K562 (cell line): ENCODE results near the gene IGF2R. TPM values are rescaled to one million over a fixed set of nuclear protein-coding genes. Genes with fewer than 3 reads are reported as not detected.

Experiments
- ATAC-seq: fragments of 200-7000 bp; cut with Tn5 transposase; 3 replicates; pipeline ENCODE4 v1.9.1; 2020; ENCODE audit warnings: moderate library complexity
- BruUV-seq: library from RNA; stranded (reverse); fragments of 400-500 nt; replicated peaks from 2 replicates; lab custom pipeline; 2021; lab: Mats Ljungman, UMichigan
- CTCF ChIA-PET: fragments of 300-600 bp; formaldehyde crosslinking; extraction: SDS; loops from one replicate; lab custom pipeline; 2021; ENCODE audit warnings: low intra/inter-chr PET ratio; lab: Yijun Ruan, JAX
- POLR2A ChIA-PET: fragments of 300-600, 350-650 bp; sonication (Branson Sonifier 250); formaldehyde crosslinking; extraction: SDS; loops from one replicate; lab custom pipeline; 2021; ENCODE audit warnings: antibody characterized with exemption, inconsistent platforms; lab: Yijun Ruan, JAX
- DNase-seq, 4 experiments: peaks; one replicate each; pipeline versions ENCODE4 v3.0.0 to v3.0.0-alpha.2; 2011 to 2018; ENCODE audit warnings: low spot score in 3 of 4, mixed read lengths in 3 of 4; ENCODE audit errors: extremely low read depth in 1 of 4
- FAIRE-seq: peaks from 2 replicates; lab custom pipeline; 2011; peaks lifted over from hg19 to GRCh38; lab: Jason Lieb, UNC
- H2AFZ ChIP-seq: 2 replicates; pipeline ENCODE4 v1.6.0; 2011; ENCODE audit warnings: low read depth, low read length, control low read depth, inconsistent platforms
- H3K27ac ChIP-seq: fragments of 200-600 bp; 3 replicates; pipeline ENCODE4 v1.8.0; 2011; ENCODE audit warnings: low read depth, mild to moderate bottlenecking, control low read depth, inconsistent platforms, low read length, moderate library complexity, mixed read lengths; ENCODE audit errors: extremely low read depth
- H3K27me3 ChIP-seq, 2 experiments: fragments of 300-600 bp in 1 of 2; 2 replicates in 1 of 2; 3 replicates in 1 of 2; pipeline versions ENCODE4 v1.6.0 to v1.8.0; 2011; ENCODE audit warnings: inconsistent platforms in 2 of 2, low read length in 2 of 2, mild to moderate bottlenecking in 1 of 2, mixed read lengths in 1 of 2, moderate library complexity in 1 of 2; ENCODE audit not compliant: control insufficient read depth in 2 of 2, insufficient read depth in 2 of 2
- H3K36me3 ChIP-seq: fragments of 300-600 bp; 3 replicates; pipeline ENCODE4 v1.8.0; 2011; ENCODE audit warnings: mild to moderate bottlenecking, low read length, inconsistent platforms; ENCODE audit not compliant: control insufficient read depth, insufficient read depth
- H3K4me1 ChIP-seq, 2 experiments: fragments of 200-600 bp in 1 of 2; replicated peaks in 1 of 2; 2 replicates in 1 of 2; 3 replicates in 1 of 2; pipeline versions ENCODE4 v1.5.1 to v1.8.0; 2011; ENCODE audit warnings: inconsistent platforms in 2 of 2, low read length in 2 of 2, mild to moderate bottlenecking in 1 of 2, mixed read lengths in 1 of 2, moderate library complexity in 1 of 2; ENCODE audit not compliant: control insufficient read depth in 2 of 2, insufficient read depth in 2 of 2
- H3K4me2 ChIP-seq: 2 replicates; pipeline ENCODE4 v1.6.1; 2011; ENCODE audit warnings: low read length, control low read depth, inconsistent platforms, mixed read lengths; ENCODE audit not compliant: insufficient read depth
- H3K4me3 ChIP-seq: fragments of 200-600 bp; sonication (generic), shearing (Covaris generic); 2 replicates; pipeline ENCODE4 v1.5.1; 2016; ENCODE audit warnings: control low read depth, inconsistent platforms
- H3K79me2 ChIP-seq: fragments of 200-600 bp; 3 replicates; pipeline ENCODE4 v1.8.0; 2011; ENCODE audit warnings: low read length, inconsistent platforms; ENCODE audit not compliant: control insufficient read depth, insufficient read depth
- H3K9ac ChIP-seq, 2 experiments: 2 replicates each; pipeline versions ENCODE4 v1.6.0 to v1.6.1; 2011; ENCODE audit warnings: low read depth in 2 of 2, low read length in 2 of 2, control low read depth in 1 of 2, inconsistent platforms in 1 of 2, mild to moderate bottlenecking in 1 of 2, mixed read lengths in 1 of 2; ENCODE audit not compliant: insufficient read depth in 1 of 2
- H3K9me1 ChIP-seq: one replicate; pipeline ENCODE4 v1.6.0; 2011; ENCODE audit warnings: inconsistent platforms, mild to moderate bottlenecking, low read length, moderate library complexity; ENCODE audit not compliant: control insufficient read depth, insufficient read depth
- H3K9me3 ChIP-seq: replicated peaks from 2 replicates; pipeline ENCODE4 v1.5.1; 2011; ENCODE audit warnings: low read depth, low read length, inconsistent platforms; ENCODE audit not compliant: control insufficient read depth, insufficient read depth
- H4K20me1 ChIP-seq: replicated peaks from 2 replicates; pipeline ENCODE4 v1.6.1; 2011; ENCODE audit warnings: low read length, inconsistent platforms, mixed read lengths; ENCODE audit not compliant: control insufficient read depth, insufficient read depth
- RAD21 ChIP-seq, 2 experiments: fragments of 250-450 bp in 1 of 2; fragments of 450-650 bp in 1 of 2; sonication (Bioruptor Pico) in 1 of 2; formaldehyde crosslinking in 1 of 2; IDR thresholded peaks in 1 of 2; conservative IDR thresholded peaks in 1 of 2; 2 replicates each; pipeline versions ENCODE4 v1.4.0 to v1.8.0; 2020 to 2022; ENCODE audit warnings: mild to moderate bottlenecking in 2 of 2, moderate library complexity in 1 of 2
- SMC3 ChIP-seq: conservative IDR thresholded peaks from 2 replicates; pipeline ENCODE4 v1.6.1; 2011; ENCODE audit warnings: low read depth, low read length, improper control_type of control experiment; ENCODE audit not compliant: insufficient read depth
- ZNF146 ChIP-seq: IDR thresholded peaks from one replicate; pipeline ENCODE4 v1.6.1; 2018; ENCODE audit warnings: missing compliant biosample characterization; ENCODE audit not compliant: unreplicated experiment
- WGBS: fragments of 100-300 bp; shearing (Covaris generic); methylation state at CpG from one replicate; pipeline ENCODE4 v1.1.6; 2016; ENCODE audit warnings: low coverage, mixed read lengths; ENCODE audit not compliant: insufficient coverage; ENCODE audit errors: missing lambda C conversion rate; 5-methylcytosine and 5-hydroxymethylcytosine counted together
- in situ Hi-C: fragments of 300-500 bp; cut with MboI; formaldehyde crosslinking; loops from 4 replicates; pipeline ENCODE4 v1.15.0; 2018; ENCODE audit warnings: inconsistent platforms, mixed read lengths
- intact Hi-C: fragments of 100-400 bp; cut with micrococcal nuclease; formaldehyde crosslinking; loops from 2 replicates; pipeline ENCODE4 v1.14.2; 2022
- polyA plus RNA-seq, 8 experiments: library from polyadenylated mRNA; depleted of rRNA in 4 of 8; stranded (reverse) in 5 of 8; unstranded in 3 of 8; fragments of >200 nt; fragmentation: Nextera tagmentation in 2 of 8; fragmentation: Illumina TruSeq in 1 of 8; extraction: Ambion mirVana in 2 of 8; extraction: Trizol in 1 of 8; gene quantifications; 2 replicates each; pipeline versions ENCODE4 v1.2.1 to v1.2.3, GENCODE V29; 2011 to 2014; ENCODE audit warnings: inconsistent platforms in 1 of 8, missing spikeins in 1 of 8
- total RNA-seq, 7 experiments: library from RNA; depleted of rRNA in 6 of 7; stranded (reverse); fragments of >200 nt in 6 of 7; fragmentation: Illumina TruSeq in 2 of 7; extraction: Trizol in 2 of 7; gene quantifications; 2 replicates each; pipeline versions ENCODE4 v1.2.1 to v1.2.3, GENCODE V29; 2011 to 2021; ENCODE audit warnings: low replicate concordance in 1 of 7
- TF ChIP-seq, protein P1 (sequence below), 3 experiments: IDR thresholded peaks in 2 of 3; conservative IDR thresholded peaks in 1 of 3; 2 replicates each; pipeline ENCODE4 v1.5.1; 2011 to 2012; ENCODE audit warnings: low read length in 3 of 3, mild to moderate bottlenecking in 3 of 3, control low read depth in 2 of 3, improper control_type of control experiment in 1 of 3, inconsistent platforms in 1 of 3, low read depth in 1 of 3, mixed read lengths in 1 of 3, moderate library complexity in 1 of 3; ENCODE audit not compliant: insufficient read depth in 2 of 3
- TF ChIP-seq, protein P2 (sequence below), 2 experiments: fragments of 450-650 bp; formaldehyde crosslinking in 1 of 2; IDR thresholded peaks; 2 replicates each; pipeline versions ENCODE4 v1.4.0 to v1.6.1; 2014 to 2020; ENCODE audit warnings: mild to moderate bottlenecking in 2 of 2, borderline replicate concordance in 1 of 2, low read depth in 1 of 2
- TF ChIP-seq, protein P3 (sequence below): fragments of 450-650 bp; formaldehyde crosslinking; IDR thresholded peaks from 2 replicates; pipeline ENCODE4 v1.4.0; 2020; ENCODE audit warnings: mild to moderate bottlenecking, moderate library complexity

IGF2R gene
- total and polyA plus RNA-seq, 9 of the 15 experiments (the other 6 are each of a cell fraction or from before 2014, with no cell fraction given), result 3.5 to 92.3 (median 34.5) TPM

DNA sequence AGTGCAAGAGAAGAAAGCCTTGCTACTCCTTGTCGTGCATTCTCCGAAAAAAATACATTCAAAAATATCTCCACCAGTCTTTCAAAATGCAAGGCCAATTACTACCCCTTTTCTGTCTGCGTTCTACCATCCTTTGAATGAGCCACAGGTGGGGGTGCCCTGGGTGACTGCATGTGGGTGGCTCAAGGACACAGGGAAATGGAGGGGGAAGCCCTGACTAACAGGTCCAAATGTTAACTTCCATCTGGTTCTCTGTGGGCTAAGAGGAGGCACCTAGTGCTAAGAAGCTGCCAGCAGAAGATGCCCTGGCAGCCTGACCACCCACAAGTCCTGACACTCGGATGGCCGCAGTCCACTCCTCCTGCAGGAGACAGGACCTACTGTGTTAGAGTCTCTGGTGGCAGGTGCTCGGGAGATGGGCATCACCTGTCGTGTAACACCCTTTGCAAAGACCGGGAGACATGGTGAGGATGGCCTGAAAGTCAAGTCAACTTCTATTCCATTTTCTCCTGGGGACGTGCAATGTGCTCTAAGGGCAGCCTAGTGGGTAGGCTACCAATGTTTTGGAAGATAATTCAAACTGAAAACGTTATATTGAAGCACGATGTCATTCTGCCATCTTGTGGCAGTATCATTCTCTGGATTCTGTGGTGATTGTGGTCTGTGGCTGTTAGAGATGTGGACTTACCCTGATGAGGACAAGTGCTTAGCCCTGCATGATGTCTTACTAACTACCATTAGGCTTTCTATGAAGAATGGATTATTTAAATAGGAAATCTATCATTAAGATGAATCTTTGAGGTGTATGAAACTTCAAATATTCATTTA, 27.4 kb upstream of the IGF2R start:
- H2AFZ ChIP-seq, result no peak overlapping the region
- H3K4me1 ChIP-seq, result no peaks in the 10 kb centered on the region; a peak in 1 of 5 replicates
- peaks cover 12 to 24% of the 10 kb centered on the region in 2 experiments; a peak in 4 of 5 replicates for H3K27me3 ChIP-seq
- intact Hi-C loops, result loop anchor here (1.0 kb wide), 1 partner anchor 78 kb away; no protein-coding TSS in a partner anchor
- POLR2A ChIA-PET, result interaction anchor here (1.1 to 1.4 kb wide), 2 partner anchors 12 to 22 kb away, joined by 3 to 5 read pairs; no protein-coding TSS in a partner anchor
- H3K79me2 ChIP-seq, result no peaks in the 10 kb centered on the region
- DNase-seq (peak in 3 of 4 experiments; percentile 18 to 56 (median 25)), ATAC-seq (peak; percentile 89), FAIRE-seq (peak; percentile 83)
- CTCF ChIA-PET, result interaction anchor here (0.7 to 1.7 kb wide), 3 partner anchors 59 to 250 kb away, joined by 3 to 8 read pairs (median 4); no protein-coding TSS in a partner anchor
- H3K9me1 ChIP-seq, result no peaks in the 10 kb centered on the region
- H3K36me3 ChIP-seq, result no peaks in the 10 kb centered on the region
- no TSS peak for BruUV-seq
- H3K27ac ChIP-seq, result no peak overlapping the region
- no peak overlapping the region for H3K4me3 ChIP-seq
- H3K4me2 ChIP-seq, result no peak overlapping the region
- H3K9me3 ChIP-seq, result peaks cover 6% of the 10 kb centered on the region
- H4K20me1 ChIP-seq, result no peaks in the 10 kb centered on the region
- H3K9ac ChIP-seq, result no peak overlapping the region
- in situ Hi-C loops, result no loop called here
- 0% methylated on average over 11 of the region's 11 CpGs for WGBS
- TF ChIP-seq, protein P1, sequence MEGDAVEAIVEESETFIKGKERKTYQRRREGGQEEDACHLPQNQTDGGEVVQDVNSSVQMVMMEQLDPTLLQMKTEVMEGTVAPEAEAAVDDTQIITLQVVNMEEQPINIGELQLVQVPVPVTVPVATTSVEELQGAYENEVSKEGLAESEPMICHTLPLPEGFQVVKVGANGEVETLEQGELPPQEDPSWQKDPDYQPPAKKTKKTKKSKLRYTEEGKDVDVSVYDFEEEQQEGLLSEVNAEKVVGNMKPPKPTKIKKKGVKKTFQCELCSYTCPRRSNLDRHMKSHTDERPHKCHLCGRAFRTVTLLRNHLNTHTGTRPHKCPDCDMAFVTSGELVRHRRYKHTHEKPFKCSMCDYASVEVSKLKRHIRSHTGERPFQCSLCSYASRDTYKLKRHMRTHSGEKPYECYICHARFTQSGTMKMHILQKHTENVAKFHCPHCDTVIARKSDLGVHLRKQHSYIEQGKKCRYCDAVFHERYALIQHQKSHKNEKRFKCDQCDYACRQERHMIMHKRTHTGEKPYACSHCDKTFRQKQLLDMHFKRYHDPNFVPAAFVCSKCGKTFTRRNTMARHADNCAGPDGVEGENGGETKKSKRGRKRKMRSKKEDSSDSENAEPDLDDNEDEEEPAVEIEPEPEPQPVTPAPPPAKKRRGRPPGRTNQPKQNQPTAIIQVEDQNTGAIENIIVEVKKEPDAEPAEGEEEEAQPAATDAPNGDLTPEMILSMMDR (IDR thresholded peaks at IDR 0.05 in 2 of 3, conservative IDR thresholded peaks at IDR 0.05 in 1 of 3; ENCODE audit: insufficient read depth in 2 of 3, low read depth in 1 of 3, low read length in 3 of 3), result peak; percentile 39 to 75 (median 43); a peak in 4 of 6 replicates
- TF ChIP-seq RAD21 (CRISPR knock-in tag; conservative IDR thresholded peaks at IDR 0.05 in 1 of 2, IDR thresholded peaks at IDR 0.05 in 1 of 2) (peak; percentile 72 to 85), ZNF146 (CRISPR knock-in tag) (no peak), SMC3 (0 out of 2 replicates have a peak, but pooled peaks have one; percentile 34)
- TF ChIP-seq, protein P2, sequence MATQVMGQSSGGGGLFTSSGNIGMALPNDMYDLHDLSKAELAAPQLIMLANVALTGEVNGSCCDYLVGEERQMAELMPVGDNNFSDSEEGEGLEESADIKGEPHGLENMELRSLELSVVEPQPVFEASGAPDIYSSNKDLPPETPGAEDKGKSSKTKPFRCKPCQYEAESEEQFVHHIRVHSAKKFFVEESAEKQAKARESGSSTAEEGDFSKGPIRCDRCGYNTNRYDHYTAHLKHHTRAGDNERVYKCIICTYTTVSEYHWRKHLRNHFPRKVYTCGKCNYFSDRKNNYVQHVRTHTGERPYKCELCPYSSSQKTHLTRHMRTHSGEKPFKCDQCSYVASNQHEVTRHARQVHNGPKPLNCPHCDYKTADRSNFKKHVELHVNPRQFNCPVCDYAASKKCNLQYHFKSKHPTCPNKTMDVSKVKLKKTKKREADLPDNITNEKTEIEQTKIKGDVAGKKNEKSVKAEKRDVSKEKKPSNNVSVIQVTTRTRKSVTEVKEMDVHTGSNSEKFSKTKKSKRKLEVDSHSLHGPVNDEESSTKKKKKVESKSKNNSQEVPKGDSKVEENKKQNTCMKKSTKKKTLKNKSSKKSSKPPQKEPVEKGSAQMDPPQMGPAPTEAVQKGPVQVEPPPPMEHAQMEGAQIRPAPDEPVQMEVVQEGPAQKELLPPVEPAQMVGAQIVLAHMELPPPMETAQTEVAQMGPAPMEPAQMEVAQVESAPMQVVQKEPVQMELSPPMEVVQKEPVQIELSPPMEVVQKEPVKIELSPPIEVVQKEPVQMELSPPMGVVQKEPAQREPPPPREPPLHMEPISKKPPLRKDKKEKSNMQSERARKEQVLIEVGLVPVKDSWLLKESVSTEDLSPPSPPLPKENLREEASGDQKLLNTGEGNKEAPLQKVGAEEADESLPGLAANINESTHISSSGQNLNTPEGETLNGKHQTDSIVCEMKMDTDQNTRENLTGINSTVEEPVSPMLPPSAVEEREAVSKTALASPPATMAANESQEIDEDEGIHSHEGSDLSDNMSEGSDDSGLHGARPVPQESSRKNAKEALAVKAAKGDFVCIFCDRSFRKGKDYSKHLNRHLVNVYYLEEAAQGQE (IDR thresholded peaks at IDR 0.05; ENCODE audit: borderline replicate concordance), result peak; percentile 64
- TF ChIP-seq, protein P2 (CRISPR knock-in tag; IDR thresholded peaks at IDR 0.05; ENCODE audit: low read depth), result no peak
- TF ChIP-seq, protein P3, sequence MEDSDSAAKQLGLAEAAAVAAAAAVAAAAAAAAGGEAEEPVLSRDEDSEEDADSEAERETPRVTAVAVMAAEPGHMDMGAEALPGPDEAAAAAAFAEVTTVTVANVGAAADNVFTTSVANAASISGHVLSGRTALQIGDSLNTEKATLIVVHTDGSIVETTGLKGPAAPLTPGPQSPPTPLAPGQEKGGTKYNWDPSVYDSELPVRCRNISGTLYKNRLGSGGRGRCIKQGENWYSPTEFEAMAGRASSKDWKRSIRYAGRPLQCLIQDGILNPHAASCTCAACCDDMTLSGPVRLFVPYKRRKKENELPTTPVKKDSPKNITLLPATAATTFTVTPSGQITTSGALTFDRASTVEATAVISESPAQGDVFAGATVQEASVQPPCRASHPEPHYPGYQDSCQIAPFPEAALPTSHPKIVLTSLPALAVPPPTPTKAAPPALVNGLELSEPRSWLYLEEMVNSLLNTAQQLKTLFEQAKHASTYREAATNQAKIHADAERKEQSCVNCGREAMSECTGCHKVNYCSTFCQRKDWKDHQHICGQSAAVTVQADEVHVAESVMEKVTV (CRISPR knock-in tag), result peak; percentile 71
